HG03025 (cell line): Measurements from ENCODE around the gene CAB39.

ENCODE experiments used
- ATAC-seq: cut with Tn5 transposase; IDR thresholded peaks from one replicate; pipeline ENCODE4 v1.9.1; 2021; ENCODE audit warnings: mild to moderate bottlenecking, moderate library complexity; ENCODE audit not compliant: unreplicated experiment, low FRiP score

CAB39 gene

DNA sequence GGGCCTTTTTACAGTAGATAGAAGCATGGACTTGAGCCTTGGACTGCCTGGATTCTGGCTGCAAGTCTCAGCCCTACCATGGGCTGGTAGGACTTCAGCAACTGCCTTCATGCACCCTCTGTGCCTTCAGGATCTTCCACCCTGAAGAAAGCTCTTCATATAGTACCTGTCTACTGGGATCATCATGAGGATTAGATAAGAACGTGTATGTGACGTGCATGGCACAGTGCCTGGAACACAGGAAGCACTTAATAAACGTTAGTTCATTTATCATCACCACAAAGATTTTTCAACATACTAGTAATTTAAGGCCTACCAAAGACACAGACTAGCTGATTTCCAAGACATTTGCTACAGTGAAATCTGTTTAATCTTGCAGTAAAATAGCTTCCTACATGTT is 98.9 kb downstream of the CAB39 start:
- ATAC-seq, result no peak

- ATAC-seq, result no peak
Measured at GRCh38 chr2:230812033-230812432, 99.4 kb downstream of the CAB39 start.

GRCh38 chr2:230814616-230815015 is 102.0 kb downstream of the CAB39 start:
- no peak for ATAC-seq

DNA sequence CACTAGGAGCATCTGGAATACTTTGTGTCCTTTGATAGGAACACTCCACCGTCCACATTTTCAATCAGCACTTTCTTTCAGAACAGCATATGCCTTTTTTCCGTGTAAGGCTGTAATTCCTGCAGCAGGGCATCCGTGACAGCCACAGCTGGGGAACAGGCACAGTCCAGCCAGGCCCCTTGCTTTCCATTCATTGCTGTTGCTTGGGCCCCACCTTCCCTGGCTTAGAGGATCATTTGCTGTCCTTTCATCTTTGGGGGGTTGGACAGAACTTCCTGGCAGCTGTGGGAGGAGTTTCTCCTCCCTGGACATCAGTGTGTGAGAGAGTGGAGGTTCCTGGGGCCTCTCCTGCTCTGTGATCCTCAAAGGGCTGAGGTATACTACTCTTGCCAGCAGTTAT is 102.4 kb downstream of the CAB39 start:
- ATAC-seq, result no peak

DNA sequence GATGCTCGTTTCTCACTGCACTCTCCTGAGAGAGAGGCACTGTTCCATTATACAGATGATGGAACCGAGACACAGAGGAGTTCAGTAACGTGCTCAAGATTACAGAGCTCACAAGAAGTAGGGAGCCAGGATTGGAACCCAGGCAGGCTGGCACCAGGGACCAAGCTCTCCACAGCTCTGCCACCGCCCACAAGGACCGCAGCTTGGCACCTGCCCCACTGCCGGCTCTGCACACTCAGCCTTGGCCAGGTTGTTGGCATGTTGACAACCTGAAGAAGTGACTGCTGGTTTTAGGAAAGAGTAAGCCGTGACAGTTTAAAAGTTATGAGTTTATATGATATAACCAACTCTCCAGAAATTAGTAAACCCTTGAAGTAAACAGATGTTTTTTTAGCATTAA is 104.1 kb downstream of the CAB39 start:
- no peak for ATAC-seq

- ATAC-seq, result no peak
Measured at GRCh38 chr2:230819433-230819832, 106.8 kb downstream of the CAB39 start.

DNA sequence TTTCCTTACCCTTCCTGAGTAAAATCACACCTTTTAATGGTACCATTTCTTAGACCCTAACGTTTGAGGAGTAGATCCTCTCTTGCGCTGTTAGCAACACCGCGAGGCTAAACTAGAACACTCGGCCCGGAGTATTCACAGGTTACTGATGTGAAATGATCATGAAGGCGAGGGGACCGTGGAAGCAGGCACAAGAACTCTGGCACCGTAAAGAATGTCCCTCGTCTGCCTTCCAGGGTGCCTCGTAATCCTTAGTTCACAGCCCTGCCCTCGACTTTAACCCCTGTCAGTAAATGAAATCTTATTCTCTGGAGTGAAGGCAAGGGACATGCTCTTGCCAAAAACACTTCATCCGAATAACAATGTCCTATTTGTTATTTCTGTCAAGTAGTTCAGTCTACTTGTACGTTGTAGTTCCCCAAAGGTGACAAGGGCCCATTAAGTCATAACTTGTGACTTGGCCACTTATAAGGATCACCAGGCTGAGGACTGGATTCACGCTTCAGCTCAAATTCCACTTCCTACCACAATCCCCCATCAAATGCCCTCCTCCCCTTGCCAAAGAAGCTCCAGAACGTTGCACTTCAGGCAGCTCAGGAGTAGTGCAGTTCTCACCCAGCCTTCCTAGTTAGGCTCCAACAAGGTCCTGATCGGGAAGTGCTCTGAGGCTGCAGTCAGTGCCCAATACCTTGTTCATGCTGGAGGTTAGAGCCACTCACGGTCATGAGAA is 108.8 kb downstream of the CAB39 start:
- ATAC-seq, result no peak

- no peak for ATAC-seq
Measured at GRCh38 chr2:230821991-230822520, 109.4 kb downstream of the CAB39 start.

- ATAC-seq, result no peak
Measured at GRCh38 chr2:230823264-230823964, 110.8 kb downstream of the CAB39 start.

DNA sequence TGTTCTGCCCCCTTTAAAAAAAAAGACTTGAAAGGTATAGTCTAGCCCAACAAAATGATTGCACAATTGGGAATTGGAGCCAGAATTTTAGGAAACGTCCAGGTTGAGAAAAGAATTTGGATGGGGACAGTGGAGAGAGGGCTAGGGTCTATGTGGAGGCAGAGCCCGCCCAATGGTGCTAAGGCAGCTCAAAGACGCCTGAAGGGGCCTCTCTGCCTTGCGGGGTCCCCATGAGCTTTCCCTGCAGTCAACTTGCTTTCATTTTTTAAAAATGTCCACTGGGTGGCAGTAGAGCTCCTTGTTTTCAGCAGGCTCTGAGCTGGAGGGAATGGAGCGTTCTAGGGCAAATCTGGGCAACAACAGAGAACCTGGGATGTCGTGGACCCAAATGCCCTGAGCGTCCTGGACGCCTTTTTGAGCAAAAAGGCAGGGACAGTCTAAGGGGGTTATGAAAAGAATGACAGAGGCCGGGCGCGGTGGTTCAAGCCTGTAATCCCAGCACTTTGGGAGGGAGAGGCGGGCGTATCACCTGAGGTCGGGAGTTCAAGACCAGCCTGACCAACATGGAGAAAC is 111.8 kb downstream of the CAB39 start:
- no peak for ATAC-seq

GRCh38 chr2:230825354-230825753 is 112.7 kb downstream of the CAB39 start:
- no peak for ATAC-seq

DNA sequence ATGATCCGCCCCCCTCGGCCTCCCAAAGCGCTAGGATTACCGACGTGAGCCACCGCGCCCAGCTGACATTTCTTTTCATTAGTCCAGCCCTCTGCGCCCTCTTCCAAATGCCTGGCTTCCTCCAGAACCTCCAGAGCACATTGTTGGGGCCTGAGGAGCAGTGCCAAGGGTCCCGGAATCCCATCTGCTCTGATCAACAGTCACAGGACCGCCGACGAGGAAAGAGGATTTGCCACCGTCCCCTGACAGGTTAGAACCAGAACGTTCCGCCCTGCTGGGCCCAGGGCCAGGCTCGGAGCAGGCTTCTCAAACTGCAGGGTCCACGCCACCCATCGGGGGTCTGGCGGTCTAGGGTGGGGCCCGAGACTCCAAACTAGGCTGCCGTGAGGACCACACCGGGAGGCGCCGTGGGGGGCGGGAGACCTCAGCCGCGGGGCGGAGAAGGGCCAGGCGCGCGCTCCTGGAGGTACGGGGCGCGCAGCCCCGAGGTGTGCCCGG is 115.2 kb downstream of the CAB39 start:
- no peak for ATAC-seq

DNA sequence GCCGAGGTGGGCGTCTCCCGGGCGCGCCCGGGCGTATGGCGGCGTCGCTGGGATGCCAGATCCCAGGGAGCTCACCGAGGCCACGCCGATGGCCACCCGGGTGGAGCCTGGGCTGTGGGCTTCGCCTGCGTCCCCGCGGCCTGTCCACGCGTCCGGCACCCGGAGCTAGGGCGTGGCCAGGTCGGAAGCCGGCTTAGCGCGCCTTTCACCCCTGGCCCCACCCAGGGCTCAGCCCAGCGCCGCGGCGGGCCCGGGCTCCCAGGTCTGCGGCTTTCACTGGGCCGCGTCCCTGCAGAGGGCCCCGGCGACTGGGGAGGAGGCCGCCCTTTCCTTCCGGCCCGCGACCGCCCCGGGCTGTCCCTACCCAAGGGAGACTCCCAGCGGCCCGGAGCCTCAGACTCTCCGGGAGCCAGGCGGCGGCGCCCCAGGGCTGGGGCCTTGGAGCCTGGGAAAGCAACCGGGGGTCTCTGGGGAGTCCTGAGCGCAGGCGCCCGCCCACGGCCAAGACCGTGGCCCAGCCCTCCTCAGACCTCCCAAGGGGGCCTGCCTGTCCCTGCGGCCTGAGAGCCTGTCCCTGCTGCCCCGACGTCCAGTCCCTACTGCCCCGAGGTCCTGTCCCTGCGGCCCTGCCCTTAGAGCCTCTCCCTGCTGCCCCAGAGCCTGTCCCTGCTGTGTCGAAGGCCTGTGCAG is 115.8 kb downstream of the CAB39 start:
- ATAC-seq, result no peak

GRCh38 chr2:230829293-230829692 is 116.7 kb downstream of the CAB39 start:
- no peak for ATAC-seq

- no peak for ATAC-seq
Measured at GRCh38 chr2:230829959-230830358, 117.3 kb downstream of the CAB39 start.

DNA sequence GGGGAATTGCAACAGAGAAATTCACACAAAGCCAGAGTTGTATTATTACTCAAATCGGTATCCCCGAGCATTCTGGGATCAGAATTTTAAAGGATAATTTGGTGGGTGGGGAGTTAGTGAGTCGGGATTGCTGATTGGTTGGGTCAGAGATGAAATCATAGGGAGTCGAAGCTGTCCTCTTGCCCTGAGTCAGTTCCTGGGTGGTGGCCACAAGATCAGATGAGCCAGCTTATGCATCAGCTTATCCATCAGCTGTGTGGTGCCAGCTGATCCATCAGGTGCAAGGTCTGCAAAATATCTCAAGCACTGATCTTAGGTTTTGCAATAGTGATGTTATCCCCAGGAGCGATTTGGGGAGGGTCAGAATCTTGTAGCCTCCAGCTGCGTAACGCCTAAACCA is 117.8 kb downstream of the CAB39 start:
- no peak for ATAC-seq

- no peak for ATAC-seq
Measured at GRCh38 chr2:230840301-230840700, 127.7 kb downstream of the CAB39 start.

DNA sequence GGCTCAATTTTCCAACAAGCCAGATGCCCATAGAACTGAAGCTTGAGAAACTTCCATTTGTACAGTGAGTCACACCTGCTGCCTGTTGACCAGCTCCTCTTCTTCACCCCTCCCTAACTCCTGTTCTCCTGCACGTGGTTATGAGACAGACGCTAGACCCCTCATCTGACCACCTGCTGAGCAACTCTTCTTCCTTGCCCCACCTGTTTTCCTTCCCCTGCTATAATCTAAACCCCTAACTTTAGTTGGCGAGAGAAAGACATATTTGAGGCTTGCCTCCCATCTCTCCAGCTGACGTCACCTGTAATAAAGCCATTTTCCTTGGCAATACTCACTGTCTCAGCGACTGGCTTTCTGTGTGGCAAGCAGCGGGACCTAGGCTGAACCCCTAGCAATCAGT is 129.8 kb downstream of the CAB39 start:
- no peak for ATAC-seq

- no peak for ATAC-seq
Measured at GRCh38 chr2:230843132-230843531, 130.5 kb downstream of the CAB39 start.

GRCh38 chr2:230846360-230846759 is 133.7 kb downstream of the CAB39 start:
- ATAC-seq, result no peak

DNA sequence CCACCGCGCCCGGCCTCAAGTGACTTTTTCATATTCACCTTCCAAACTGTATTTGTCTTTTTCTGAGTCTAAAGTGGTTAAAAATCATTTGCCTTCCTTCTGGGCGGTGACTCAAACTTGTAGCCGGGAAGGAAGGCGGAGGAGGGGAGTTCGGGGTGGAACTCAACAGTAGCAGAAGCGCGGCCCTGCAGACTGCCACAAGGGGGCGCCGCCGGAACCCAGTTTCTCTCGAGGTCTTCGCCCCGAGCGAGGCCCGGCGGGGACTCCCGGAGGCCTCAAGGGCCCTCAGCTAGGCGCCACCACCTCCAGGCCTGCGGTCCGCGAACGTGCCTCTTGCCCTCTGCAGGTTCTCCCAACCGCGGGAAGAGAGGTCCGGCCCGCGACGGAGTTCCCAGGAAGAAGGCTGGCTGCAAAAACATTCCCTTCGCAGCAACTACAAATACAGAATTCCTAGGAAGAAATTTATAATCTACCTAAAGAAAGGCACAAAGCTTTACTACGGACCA is 135.3 kb downstream of the CAB39 start:
- peak; percentile 61 for ATAC-seq
